Activated naive CD8-positive, alpha-beta T cell (primary cell): ENCODE measurements around the gene PARK7.
"Not testable (repeated sequence)": the region's sequence is repeated elsewhere in the genome, so short reads cannot be mapped to it uniquely, and the experiment has no call there.

Experiments
- H3K27ac Mint-ChIP-seq: one replicate; pipeline ENCODE4 v1.8.0; 2021; ENCODE audit warnings: mixed read lengths
- H3K27me3 Mint-ChIP-seq: one replicate; pipeline ENCODE4 v1.8.0; 2021; ENCODE audit warnings: mixed read lengths
- H3K36me3 Mint-ChIP-seq: one replicate; pipeline ENCODE4 v1.8.0; 2021; ENCODE audit warnings: mixed read lengths
- H3K4me1 Mint-ChIP-seq: one replicate; pipeline ENCODE4 v1.8.0; 2021; ENCODE audit warnings: low read depth, mixed read lengths
- H3K4me3 Mint-ChIP-seq: one replicate; pipeline ENCODE4 v1.8.0; 2021; ENCODE audit warnings: mild to moderate bottlenecking, mixed read lengths
- H3K9me3 Mint-ChIP-seq: one replicate; pipeline ENCODE4 v1.8.0; 2021; ENCODE audit warnings: low read depth, mixed read lengths

Gene PARK7

DNA sequence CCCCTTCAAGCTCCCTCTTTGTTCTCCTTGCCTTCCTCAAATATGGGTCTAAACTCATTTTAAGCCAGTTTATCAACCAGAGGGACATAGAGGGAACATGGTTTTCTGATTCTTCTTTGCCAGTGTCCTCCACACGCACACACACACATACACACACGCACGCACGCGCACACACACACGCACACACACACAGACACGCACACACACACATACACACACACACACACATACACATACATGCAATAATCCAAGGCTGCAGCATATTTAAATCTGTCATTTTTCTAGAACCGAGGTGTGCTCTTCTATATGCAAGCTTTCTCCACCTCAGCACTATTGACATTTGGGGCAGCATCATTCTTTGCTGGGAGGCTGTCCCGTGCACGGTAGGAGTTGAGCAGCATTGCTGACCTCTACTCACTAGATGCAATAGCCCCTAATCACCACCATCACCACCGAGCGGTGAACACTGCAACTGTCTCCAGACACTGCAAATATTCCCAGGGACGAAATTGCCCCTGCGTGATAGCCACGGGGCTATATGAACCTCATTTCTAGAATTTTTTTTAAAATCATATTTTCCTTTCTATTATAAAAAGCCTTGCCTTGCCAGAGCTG lies 28.9 kb upstream of the PARK7 start:
- Mint-ChIP-seq H3K4me3 (peak overlapping the region; percentile 59), H3K9me3 (no peaks in the 10 kb centered on the region), H3K27ac (peak overlapping the region; percentile 94), H3K4me1 (peaks cover 77% of the 10 kb centered on the region), H3K27me3 (no peaks in the 10 kb centered on the region), H3K36me3 (peaks cover 43% of the 10 kb centered on the region)

DNA sequence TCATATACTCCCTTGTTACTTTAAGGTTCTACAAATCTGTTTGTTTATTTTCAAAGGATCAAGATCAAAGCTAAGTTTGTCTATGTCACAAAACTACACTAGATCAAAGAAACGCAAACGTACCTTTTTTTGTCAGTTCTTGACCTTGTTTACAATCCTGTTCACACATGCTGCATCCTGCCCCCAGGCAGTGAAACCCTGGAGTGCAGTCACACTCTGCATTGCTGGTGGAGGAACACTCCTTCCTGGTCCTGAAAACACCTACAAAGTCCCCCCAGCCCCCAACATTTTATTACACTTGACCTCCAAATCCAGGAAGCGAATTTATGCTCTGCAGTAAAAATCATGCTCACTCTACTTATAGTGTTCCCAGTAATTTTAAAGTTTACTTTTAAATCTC lies 23.4 kb upstream of the PARK7 start:
- Mint-ChIP-seq H3K4me1 (peaks cover 62% of the 10 kb centered on the region), H3K36me3 (peaks cover 34% of the 10 kb centered on the region), H3K4me3 (peak overlapping the region; percentile 89), H3K27ac (peak overlapping the region; percentile 64), H3K27me3 (no peaks in the 10 kb centered on the region), H3K9me3 (no peaks in the 10 kb centered on the region)

DNA sequence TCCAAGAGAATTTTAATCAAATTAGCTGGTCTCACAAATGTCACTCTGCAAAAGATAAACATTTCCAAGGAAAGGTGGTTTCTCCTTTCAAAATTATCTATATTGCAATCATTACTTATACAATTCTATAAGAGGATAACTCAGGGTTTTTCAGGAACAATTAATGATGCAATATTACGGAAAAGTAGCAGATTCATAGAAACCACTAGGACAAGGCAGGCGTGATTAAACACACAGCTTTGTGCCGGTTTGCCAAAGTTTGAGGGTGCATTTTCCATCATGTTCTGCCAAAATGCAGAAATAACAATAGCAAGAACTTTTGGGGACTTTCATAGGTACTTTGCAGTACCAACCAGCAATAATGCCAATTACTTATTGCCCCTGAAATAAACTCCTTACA lies 21.5 kb upstream of the PARK7 start:
- peak overlapping the region; percentile 95 for H3K27ac Mint-ChIP-seq
- H3K4me1 Mint-ChIP-seq, result peaks cover 53% of the 10 kb centered on the region
- H3K4me3 Mint-ChIP-seq, result peak overlapping the region; percentile 89
- H3K36me3 Mint-ChIP-seq, result peaks cover 29% of the 10 kb centered on the region
- no peaks in the 10 kb centered on the region for H3K9me3 Mint-ChIP-seq
- no peaks in the 10 kb centered on the region for H3K27me3 Mint-ChIP-seq

DNA sequence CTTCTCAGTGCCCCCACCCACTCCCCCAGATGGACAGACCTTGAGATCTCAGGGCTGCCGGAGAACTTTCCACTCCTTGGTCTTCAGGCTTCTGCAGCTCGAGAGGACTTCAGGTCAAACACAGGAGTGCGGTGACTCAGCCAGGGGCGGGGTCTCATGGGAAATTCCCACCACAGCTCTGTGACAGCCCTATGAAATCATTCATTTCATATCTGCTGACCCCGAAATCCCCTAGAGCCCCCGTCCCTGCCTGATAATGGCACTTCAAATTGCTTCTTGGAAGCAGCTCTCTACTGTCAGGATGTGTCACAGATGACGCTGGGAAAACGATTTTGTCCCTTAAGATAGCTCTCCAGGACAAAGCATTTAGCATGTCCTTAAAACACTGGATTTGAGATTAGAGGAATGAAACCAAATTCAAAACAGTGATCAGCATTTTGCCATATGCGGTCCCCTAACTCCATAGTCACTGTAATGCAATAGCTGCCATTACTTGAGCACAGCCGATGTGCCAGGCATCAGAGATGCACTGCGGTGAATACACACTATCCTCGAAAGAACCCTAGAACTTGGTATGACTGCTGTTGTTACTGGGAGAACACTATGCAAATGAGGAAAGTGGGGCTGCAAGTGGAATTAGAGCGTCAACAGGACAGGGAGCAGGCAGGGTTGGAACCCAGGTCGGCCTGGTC lies 20.6 kb upstream of the PARK7 start, which contains the start of gene TNFRSF9:
Gene TNFRSF9, minus strand, starts transcription at position 95 of the 692 bp plus-strand sequence. CDS start 845 bp downstream, outside the sequence.
- H3K4me1 Mint-ChIP-seq, result peaks cover 47% of the 10 kb centered on the region
- peaks cover 23% of the 10 kb centered on the region for H3K36me3 Mint-ChIP-seq
- H3K27ac Mint-ChIP-seq, result peak within 1 kb of the TSS; percentile 95
- H3K9me3 Mint-ChIP-seq, result no peaks in the 10 kb centered on the region
- peak within 1 kb of the TSS; percentile 89 for H3K4me3 Mint-ChIP-seq
- H3K27me3 Mint-ChIP-seq, result no peaks in the 10 kb centered on the region

DNA sequence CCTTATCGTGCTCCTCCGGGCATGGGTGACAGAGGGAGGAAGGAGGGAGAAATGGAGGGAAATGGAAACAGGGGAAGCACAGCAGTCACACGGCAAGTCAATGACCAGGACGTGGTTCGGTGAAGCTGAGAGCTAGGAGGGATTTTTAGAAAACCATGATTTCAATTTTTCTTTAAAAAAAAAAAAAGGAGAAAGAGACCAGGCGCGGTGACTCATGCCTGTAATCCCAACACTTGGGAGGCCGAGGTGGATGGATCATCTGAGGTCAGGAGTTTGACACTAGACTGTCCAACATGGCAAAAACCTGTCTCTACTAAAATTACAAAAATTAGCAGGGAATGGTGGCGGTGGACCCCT lies 20.1 kb upstream of the PARK7 start:
- Mint-ChIP-seq H3K36me3 (peaks cover 22% of the 10 kb centered on the region), H3K4me1 (peaks cover 43% of the 10 kb centered on the region), H3K27ac (peak overlapping the region; percentile 95), H3K4me3 (peak overlapping the region; percentile 89), H3K9me3 (no peaks in the 10 kb centered on the region), H3K27me3 (no peaks in the 10 kb centered on the region)

DNA sequence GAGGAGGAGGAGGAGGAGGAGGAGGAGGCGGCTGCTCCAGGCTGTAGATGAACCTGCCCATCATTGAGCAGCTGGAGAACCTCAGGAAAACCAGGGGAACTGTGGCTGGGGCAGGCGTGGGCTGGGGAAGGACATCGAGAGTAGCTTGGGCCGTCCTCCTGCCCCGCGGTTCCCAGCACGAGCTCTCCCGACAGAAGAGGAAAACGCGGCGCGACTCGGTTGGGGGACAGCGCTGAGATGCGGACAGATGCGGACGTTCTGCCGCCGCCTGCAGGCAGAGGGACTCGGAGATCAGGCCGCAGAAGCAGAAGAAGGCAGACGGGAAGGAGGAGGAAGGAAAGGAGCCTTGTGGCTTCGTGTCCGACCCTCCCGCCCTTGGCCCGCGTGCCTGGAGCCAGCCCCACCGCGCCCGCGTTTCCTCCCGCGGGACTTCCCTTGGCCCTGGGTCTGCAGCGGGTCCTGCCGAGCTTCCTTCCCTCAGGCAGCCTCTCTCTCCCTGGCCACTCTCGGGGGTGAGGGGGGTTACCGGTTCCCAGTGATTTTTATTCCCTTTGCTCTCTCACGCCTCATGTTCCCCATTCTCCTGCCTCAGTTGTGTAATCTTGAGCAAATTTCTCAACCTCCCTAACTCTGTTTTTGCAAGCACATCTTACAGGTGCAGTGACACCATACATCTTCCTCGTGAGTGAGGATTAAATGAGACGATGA lies 19.1 kb upstream of the PARK7 start:
- Mint-ChIP-seq H3K4me3 (peak overlapping the region; percentile 89), H3K27me3 (no peaks in the 10 kb centered on the region), H3K4me1 (peaks cover 37% of the 10 kb centered on the region), H3K27ac (peak overlapping the region; percentile 86), H3K9me3 (no peaks in the 10 kb centered on the region), H3K36me3 (peaks cover 18% of the 10 kb centered on the region)

DNA sequence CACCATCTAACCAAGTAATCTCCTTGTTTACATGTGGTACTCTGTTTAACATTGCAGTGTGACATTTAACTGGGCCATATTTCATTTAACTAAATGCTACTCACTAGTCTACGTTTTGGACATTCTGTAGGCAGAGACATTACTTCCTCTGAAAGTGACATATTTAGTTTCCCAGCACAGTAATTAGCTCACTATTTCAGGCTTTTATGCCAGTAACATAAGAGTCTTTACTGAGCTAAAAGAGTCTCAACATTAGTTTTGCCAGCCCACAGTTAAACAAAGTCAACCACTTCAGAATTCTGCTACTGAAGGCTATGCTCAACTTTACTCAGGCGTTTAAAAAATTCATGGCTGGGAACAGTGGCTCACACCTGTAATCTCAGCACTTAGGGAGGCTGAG lies 18.3 kb upstream of the PARK7 start:
- Mint-ChIP-seq H3K27me3 (no peaks in the 10 kb centered on the region), H3K27ac (peak overlapping the region; percentile 86), H3K4me1 (peaks cover 33% of the 10 kb centered on the region), H3K36me3 (peaks cover 11% of the 10 kb centered on the region), H3K9me3 (no peaks in the 10 kb centered on the region), H3K4me3 (peak overlapping the region; percentile 85)

DNA sequence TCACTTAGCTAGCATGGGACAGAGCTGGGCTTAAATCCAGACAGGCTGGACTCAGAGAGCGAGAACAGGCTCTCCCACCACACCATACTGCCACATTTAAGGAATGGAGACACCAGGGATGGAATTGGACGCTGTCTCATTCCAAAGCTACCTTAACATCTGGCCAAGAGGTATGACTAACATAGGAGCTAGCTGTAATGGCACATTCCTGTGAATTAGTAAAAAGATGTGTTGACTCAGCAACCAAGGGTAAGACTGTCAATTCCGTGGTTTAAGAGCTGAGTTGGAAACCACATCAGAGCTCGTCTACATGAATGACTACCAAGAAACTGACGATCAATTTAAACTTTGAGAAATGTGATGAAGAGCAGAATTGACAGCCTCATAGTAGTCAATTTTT lies 12.6 kb upstream of the PARK7 start:
- peaks cover 39% of the 10 kb centered on the region for H3K4me1 Mint-ChIP-seq
- H3K36me3 Mint-ChIP-seq, result no peaks in the 10 kb centered on the region
- H3K4me3 Mint-ChIP-seq, result peak overlapping the region; percentile 14

DNA sequence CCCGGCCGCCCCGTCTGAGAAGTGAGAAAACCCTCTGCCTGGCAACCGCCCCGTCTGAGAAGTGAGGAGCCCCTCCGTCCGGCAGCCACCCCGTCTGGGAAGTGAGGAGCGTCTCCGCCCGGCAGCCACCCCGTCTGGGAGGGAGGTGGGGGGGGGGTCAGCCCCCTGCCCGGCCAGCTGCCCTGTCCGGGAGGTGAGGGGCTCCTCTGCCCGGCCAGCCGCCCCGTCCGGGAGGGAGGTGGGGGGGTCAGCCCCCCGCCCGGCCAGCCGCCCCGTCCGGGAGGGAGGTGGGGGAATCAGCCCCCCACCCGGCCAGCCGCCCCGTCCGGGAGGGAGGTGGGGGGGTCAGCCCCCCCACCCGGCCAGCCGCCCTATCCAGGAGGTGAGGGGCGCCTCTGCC lies 8.7 kb upstream of the PARK7 start:
- not testable (repeated sequence) for H3K9me3 Mint-ChIP-seq, H3K27me3 Mint-ChIP-seq, H3K4me3 Mint-ChIP-seq, H3K27ac Mint-ChIP-seq, H3K36me3 Mint-ChIP-seq
- peaks cover 67% of the 10 kb centered on the region for H3K4me1 Mint-ChIP-seq

More for the DNA sequence above, 12.6 kb upstream of the PARK7 start:
- Mint-ChIP-seq H3K9me3 (no peaks in the 10 kb centered on the region), H3K27ac (peak overlapping the region; percentile 89), H3K27me3 (no peaks in the 10 kb centered on the region)

DNA sequence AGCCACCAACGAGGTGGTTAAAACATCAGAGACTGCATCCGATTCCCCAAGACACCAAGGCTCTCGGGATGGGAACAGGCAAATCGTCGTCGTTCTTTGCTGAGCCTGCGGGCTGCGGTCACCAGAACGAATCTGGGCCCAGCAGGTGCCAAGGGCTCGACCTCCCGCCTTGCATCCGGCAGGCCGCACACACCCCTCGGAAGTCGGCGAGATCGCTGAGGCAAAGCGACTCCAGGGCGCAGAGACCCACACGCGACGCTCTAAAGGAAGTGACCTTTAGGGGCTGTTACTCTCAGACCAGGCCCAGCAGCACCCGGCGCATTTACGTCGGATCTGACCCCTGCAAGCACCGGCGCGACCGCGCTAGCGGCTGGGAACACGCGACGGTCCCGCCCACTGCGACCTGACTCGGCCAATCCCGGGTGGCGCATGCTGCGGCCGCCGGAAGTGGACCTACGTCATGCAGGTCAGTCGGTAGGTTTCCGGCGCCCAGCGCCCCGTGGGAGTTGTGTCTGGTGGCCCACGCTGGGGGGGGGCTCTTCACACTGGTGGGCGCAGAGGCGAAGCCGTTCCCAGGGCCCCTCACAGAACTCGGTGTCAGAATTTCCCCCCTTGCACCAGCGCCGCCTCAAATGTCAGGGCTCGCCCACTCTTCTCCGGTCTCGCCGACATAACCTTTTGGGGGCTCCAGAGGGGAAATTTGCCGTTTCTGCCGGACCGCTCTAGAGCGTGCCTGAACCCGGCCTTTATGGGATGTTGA lies 7.5 kb upstream of the PARK7 start:
- Mint-ChIP-seq H3K4me1 (peaks cover 58% of the 10 kb centered on the region), H3K9me3 (no peaks in the 10 kb centered on the region)

DNA sequence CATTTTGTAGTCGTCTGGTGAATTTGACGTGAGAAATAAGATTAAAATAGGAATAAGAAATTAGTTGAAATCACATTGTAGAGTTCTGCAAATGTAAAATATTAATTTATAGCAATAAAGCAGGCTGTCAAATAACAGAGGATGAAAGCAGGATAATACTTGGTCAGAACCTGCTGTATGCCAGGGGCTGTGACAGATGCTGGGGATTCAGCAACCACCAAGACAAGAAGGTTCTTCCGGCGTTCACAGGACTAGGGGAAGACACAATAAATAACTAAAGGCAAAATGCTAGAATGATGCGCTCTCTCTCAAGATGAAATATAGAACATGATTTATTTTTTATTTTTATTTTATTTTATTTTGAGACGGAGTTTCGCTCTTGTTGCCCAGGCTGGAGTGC lies 6.8 kb upstream of the PARK7 start:
- Mint-ChIP-seq H3K36me3 (peaks cover 2% of the 10 kb centered on the region), H3K4me1 (peaks cover 57% of the 10 kb centered on the region), H3K9me3 (no peaks in the 10 kb centered on the region), H3K27ac (peak overlapping the region; percentile 95), H3K4me3 (peak overlapping the region; percentile 89), H3K27me3 (no peaks in the 10 kb centered on the region)

More for the DNA sequence above, 7.5 kb upstream of the PARK7 start:
- peaks cover 2% of the 10 kb centered on the region for H3K36me3 Mint-ChIP-seq
- H3K27ac Mint-ChIP-seq, result peak overlapping the region; percentile 95
- H3K27me3 Mint-ChIP-seq, result no peaks in the 10 kb centered on the region
- H3K4me3 Mint-ChIP-seq, result peak overlapping the region; percentile 89

DNA sequence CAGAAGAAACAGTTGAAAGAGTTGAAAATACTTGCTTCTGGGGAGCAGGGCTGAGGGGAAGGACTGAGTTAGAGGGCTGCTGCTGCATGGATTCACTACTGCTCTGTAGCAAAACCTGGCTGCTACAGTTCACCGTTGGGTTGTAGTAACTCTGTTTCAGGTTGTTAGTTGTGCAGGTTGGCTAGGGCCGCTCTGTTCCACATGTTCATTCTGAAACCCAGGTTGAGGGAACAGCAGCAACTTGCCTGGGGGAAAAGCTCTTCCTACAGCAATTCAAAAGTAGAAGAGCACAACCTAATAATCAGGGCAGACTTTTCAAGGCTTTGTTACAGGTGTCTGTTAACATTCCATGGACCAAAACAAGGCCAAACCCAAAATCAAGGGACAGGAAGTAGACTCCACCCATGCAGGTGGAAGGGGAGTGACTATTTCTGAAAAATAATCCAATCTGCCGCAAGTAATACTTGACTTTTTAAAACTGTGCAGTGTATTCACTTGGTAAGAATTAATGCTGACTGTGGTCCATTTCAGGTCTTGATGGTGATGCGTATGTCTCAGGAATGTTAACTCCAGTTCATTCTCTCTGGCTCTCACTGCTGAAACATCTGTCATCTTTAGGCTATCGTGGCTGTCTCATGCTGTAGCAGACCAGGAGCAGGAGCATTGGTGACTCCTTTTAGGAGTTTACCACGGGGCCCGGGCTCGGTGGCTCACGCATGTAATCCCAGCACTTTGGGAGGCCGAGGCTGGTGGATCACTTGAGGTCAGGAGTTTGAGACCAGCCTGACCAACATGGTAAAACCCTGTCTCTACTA lies 5.1 kb upstream of the PARK7 start:
- H3K9me3 Mint-ChIP-seq, result no peaks in the 10 kb centered on the region
- peaks cover 2% of the 10 kb centered on the region for H3K36me3 Mint-ChIP-seq
- peak overlapping the region; percentile 94 for H3K27ac Mint-ChIP-seq
- H3K4me3 Mint-ChIP-seq, result peak overlapping the region; percentile 13
- H3K27me3 Mint-ChIP-seq, result no peaks in the 10 kb centered on the region
- H3K4me1 Mint-ChIP-seq, result peaks cover 57% of the 10 kb centered on the region

DNA sequence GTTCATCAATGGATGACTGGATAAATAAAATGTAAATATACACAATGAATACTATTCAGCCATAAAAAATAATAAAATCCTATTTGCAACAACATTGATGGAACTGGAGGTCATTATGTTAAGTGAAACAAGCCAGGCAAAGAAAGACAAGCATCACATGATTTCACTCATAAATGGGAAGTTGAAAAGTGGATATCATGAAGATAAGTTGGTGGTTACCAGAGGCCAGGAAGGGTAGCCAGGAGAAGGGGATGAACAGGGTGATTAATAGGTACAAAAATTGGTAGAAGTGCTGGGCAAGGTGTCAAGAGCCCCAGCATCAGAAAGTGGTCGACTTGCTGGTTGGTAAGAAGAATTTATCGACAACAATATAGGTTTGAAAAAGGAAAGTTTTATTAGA lies 1.3 kb upstream of the PARK7 start:
- peaks cover 66% of the 10 kb centered on the region for H3K4me1 Mint-ChIP-seq

DNA sequence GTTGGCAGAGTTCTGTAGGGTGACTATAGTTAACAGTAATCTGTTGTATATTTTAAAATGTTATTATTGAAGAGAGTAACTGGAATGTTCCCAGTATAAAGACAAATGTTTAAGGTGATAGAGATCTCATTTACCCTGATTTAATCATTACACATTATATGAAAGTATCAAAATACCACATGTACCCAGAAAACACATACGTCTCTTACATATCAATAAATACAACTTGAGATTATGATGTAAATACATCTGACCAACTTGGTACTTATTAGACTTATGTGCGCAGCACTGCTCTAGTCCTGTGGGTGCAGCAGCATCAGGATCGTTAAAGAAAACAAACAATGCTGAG lies 670 bp upstream of the PARK7 start:
- Mint-ChIP-seq H3K4me3 (peak overlapping the region; percentile 99), H3K4me1 (peaks cover 66% of the 10 kb centered on the region), H3K36me3 (peaks cover 16% of the 10 kb centered on the region), H3K27ac (peak overlapping the region; percentile 100), H3K9me3 (no peaks in the 10 kb centered on the region), H3K27me3 (no peaks in the 10 kb centered on the region)

More for the DNA sequence above, 1.3 kb upstream of the PARK7 start:
- H3K27me3 Mint-ChIP-seq, result no peaks in the 10 kb centered on the region
- H3K36me3 Mint-ChIP-seq, result peaks cover 15% of the 10 kb centered on the region
- H3K9me3 Mint-ChIP-seq, result no peaks in the 10 kb centered on the region
- H3K27ac Mint-ChIP-seq, result peak overlapping the region; percentile 100
- peak overlapping the region; percentile 99 for H3K4me3 Mint-ChIP-seq
